OCI-LY7 (cell line): Measurements from ENCODE around the gene SLC26A8. TPM values are rescaled to one million over a fixed set of nuclear protein-coding genes. Genes with fewer than 3 reads are reported as not detected.
"Not testable (repeated sequence)": the region's sequence is repeated elsewhere in the genome, so short reads cannot be mapped to it uniquely, and the experiment has no call there.

Source experiments
- BruUV-seq: library from RNA; stranded (reverse); fragments of 400-500 nt; replicated peaks from 2 replicates; lab custom pipeline; 2021; lab: Mats Ljungman, UMichigan
- CTCF ChIA-PET: fragments of 300-600 bp; sonication (Branson Sonifier 250); formaldehyde crosslinking; loops from one replicate; lab custom pipeline; 2022; ENCODE audit warnings: antibody characterized with exemption; ENCODE audit not compliant: unreplicated experiment; lab: Charles Lee
- POLR2A ChIA-PET: fragments of 300-600 bp; sonication (Branson Sonifier 250); formaldehyde crosslinking; loops from one replicate; lab custom pipeline; 2022; ENCODE audit warnings: antibody characterized with exemption; lab: Charles Lee
- DNase-seq: peaks from one replicate; pipeline ENCODE4 v3.0.0-alpha.2; 2015; ENCODE audit warnings: low spot score
- H2AFZ ChIP-seq: fragments of 200-600 bp; sonication (generic), shearing (Covaris generic); 2 replicates; pipeline ENCODE4 v1.6.1; 2014; ENCODE audit warnings: mild to moderate bottlenecking, antibody characterized with exemption, low read length, moderate library complexity
- H3K27ac ChIP-seq: fragments of 200-600 bp; sonication (generic); 2 replicates; pipeline ENCODE4 v1.5.1; 2014; ENCODE audit warnings: mixed run types, low read depth, mild to moderate bottlenecking, moderate library complexity, low read length, inconsistent platforms; ENCODE audit not compliant: poor library complexity, severe bottlenecking
- H3K36me3 ChIP-seq: fragments of 200-600 bp; sonication (generic); 2 replicates; pipeline ENCODE4 v1.6.1; 2014; ENCODE audit warnings: mild to moderate bottlenecking, antibody characterized with exemption, low read length, moderate library complexity, mixed read lengths; ENCODE audit not compliant: insufficient read depth
- H3K4me1 ChIP-seq: fragments of 200-600 bp; sonication (generic); 2 replicates; pipeline ENCODE4 v1.5.1; 2014; ENCODE audit warnings: mild to moderate bottlenecking, low read length; ENCODE audit not compliant: insufficient read depth, poor library complexity, severe bottlenecking
- H3K4me2 ChIP-seq: fragments of 200-600 bp; sonication (generic); 2 replicates; pipeline ENCODE4 v1.6.1; 2014; ENCODE audit warnings: mild to moderate bottlenecking, low read length
- H3K4me3 ChIP-seq: fragments of 200-600 bp; sonication (generic); 2 replicates; pipeline ENCODE4 v1.5.1; 2014; ENCODE audit warnings: mild to moderate bottlenecking, low read depth, low read length; ENCODE audit not compliant: poor library complexity, severe bottlenecking
- H3K79me2 ChIP-seq: fragments of 200-600 bp; sonication (generic); 2 replicates; pipeline ENCODE4 v1.6.1; 2016; ENCODE audit warnings: low read depth, mild to moderate bottlenecking, low read length, moderate library complexity, mixed read lengths; ENCODE audit not compliant: insufficient read depth
- H3K9me2 ChIP-seq: fragments of 200-600 bp; sonication (generic); 2 replicates; pipeline ENCODE4 v1.6.1; 2016; ENCODE audit warnings: mild to moderate bottlenecking, low read length, mixed read lengths; ENCODE audit not compliant: insufficient read depth
- H3K9me3 ChIP-seq: fragments of 200-600 bp; sonication (generic); 2 replicates; pipeline ENCODE4 v1.6.1; 2014; ENCODE audit warnings: mild to moderate bottlenecking, mixed run types, low read length, mixed read lengths
- H4K20me1 ChIP-seq: fragments of 200-600 bp; sonication (generic); 2 replicates; pipeline ENCODE4 v1.6.1; 2014; ENCODE audit warnings: mild to moderate bottlenecking, antibody characterized with exemption, low read length, moderate library complexity, mixed read lengths; ENCODE audit not compliant: insufficient read depth
- EZH2phosphoT487 ChIP-seq: fragments of 200-600 bp; sonication (generic); IDR thresholded peaks from 2 replicates; pipeline ENCODE4 v1.6.1; 2018; ENCODE audit warnings: low read depth, borderline replicate concordance, mild to moderate bottlenecking, mixed run types, antibody characterized with exemption, low read length, moderate library complexity, mixed read lengths
- intact Hi-C: fragments of 100-400 bp; cut with micrococcal nuclease; formaldehyde crosslinking; loops from one replicate; pipeline ENCODE4 v1.10.0; 2022; ENCODE audit not compliant: unreplicated experiment
- total RNA-seq, 2 experiments: library from RNA; depleted of rRNA in 1 of 2; stranded (reverse); fragments of >200 nt in 1 of 2; shearing (Covaris generic) in 1 of 2; gene quantifications; 2 replicates each; pipeline ENCODE4 v1.2.3, GENCODE V29; 2014 to 2022
- TF ChIP-seq, protein P1 (sequence below): fragments of 200-600 bp; sonication (generic); conservative IDR thresholded peaks from 2 replicates; pipeline ENCODE4 v1.5.1; 2014; ENCODE audit warnings: mild to moderate bottlenecking, antibody characterized with exemption, low read length, moderate library complexity, mixed read lengths

The SLC26A8 gene
- total RNA-seq, 2 experiments from 2014 or later: not detected

DNA sequence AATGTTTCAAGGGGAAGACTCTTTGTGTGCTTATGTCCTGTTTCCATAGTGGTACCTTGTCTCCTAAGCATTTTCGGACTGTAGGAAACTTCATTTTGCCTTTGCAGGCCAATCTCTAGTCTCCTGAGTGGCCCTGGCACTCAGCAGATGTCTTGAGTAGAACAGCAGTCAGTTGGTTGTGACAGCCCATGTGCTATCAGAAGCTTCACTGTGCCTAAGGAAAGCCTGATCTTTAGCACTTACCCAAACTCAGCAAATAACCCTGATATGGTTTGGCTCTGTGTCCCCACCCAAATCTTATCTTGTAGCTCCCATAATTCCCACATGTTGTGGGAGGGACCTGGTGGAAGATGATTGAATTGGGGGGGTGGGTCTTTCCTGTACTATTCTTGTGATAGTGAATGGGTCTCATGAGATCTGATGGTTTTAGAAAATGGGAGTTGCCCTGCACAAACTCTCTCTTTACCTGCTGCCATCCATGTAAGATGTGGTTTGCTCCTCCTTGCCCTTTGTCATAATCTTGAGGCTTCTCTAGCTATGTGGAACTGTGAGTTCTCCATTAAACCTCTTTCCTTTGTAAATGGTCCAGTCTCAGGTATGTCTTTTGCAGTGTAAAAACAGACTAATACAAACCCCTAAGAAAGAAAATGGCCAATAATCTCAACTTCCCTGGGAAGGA, 87.6 kb downstream of the SLC26A8 start:
- no peak for DNase-seq
- POLR2A ChIA-PET: interaction anchor here (0.7 to 0.9 kb wide), 6 partner anchors 22 to 1225 kb away, joined by 3 to 4 read pairs (median 3); no protein-coding TSS in a partner anchor
- H3K79me2 ChIP-seq: no peaks in the 10 kb centered on the region
- BruUV-seq: no TSS peak
- no peaks in the 10 kb centered on the region for H4K20me1 ChIP-seq
- CTCF ChIA-PET: no interaction called here
- no peak overlapping the region for H3K27ac ChIP-seq
- no peaks in the 10 kb centered on the region for H3K9me2 ChIP-seq
- no peaks in the 10 kb centered on the region for H3K9me3 ChIP-seq
- TF ChIP-seq, protein P1, sequence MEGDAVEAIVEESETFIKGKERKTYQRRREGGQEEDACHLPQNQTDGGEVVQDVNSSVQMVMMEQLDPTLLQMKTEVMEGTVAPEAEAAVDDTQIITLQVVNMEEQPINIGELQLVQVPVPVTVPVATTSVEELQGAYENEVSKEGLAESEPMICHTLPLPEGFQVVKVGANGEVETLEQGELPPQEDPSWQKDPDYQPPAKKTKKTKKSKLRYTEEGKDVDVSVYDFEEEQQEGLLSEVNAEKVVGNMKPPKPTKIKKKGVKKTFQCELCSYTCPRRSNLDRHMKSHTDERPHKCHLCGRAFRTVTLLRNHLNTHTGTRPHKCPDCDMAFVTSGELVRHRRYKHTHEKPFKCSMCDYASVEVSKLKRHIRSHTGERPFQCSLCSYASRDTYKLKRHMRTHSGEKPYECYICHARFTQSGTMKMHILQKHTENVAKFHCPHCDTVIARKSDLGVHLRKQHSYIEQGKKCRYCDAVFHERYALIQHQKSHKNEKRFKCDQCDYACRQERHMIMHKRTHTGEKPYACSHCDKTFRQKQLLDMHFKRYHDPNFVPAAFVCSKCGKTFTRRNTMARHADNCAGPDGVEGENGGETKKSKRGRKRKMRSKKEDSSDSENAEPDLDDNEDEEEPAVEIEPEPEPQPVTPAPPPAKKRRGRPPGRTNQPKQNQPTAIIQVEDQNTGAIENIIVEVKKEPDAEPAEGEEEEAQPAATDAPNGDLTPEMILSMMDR: no peak
- TF ChIP-seq EZH2phosphoT487: no peak
- no peak overlapping the region for H3K4me2 ChIP-seq
- intact Hi-C loops: no loop called here
- no peak overlapping the region for H3K4me3 ChIP-seq
- no peaks in the 10 kb centered on the region for H3K36me3 ChIP-seq
- H2AFZ ChIP-seq: no peak overlapping the region
- H3K4me1 ChIP-seq: no peaks in the 10 kb centered on the region

DNA sequence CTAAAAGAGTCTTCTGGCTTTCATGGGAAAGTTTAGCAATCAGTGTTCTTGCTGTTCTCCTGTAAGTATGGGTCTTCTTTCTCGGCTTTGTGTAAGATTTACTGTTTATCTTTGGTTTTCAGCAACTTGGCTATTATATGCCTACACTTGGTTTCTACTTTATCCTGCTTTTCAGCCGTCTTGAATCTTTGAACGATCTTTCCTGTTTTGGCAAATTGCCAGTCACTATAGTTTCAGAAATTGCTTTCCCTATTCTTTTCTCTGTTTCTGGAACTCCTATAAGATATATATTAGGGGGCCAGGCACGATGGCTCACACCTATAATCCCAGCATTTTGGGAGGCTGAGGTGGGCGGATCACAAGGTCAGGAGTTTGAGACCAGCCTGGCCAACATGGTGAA, 89.0 kb downstream of the SLC26A8 start:
- Histone ChIP-seq H3K4me3 (no peak overlapping the region), H3K4me1 (no peaks in the 10 kb centered on the region), H3K4me2 (no peak overlapping the region), H3K79me2 (no peaks in the 10 kb centered on the region), H4K20me1 (no peaks in the 10 kb centered on the region), H3K36me3 (no peaks in the 10 kb centered on the region), H3K9me3 (no peaks in the 10 kb centered on the region), H3K9me2 (no peaks in the 10 kb centered on the region), H2AFZ (no peak overlapping the region), H3K27ac (no peak overlapping the region)
- ChIA-PET CTCF (no interaction called here), POLR2A (no interaction called here)
- intact Hi-C loops: no loop called here
- BruUV-seq: no TSS peak
- TF ChIP-seq EZH2phosphoT487: no peak
- TF ChIP-seq, protein P1: no peak
- no peak for DNase-seq

- no peak overlapping the region for H3K27ac ChIP-seq
- H3K4me1 ChIP-seq: no peaks in the 10 kb centered on the region
- no peaks in the 10 kb centered on the region for H3K79me2 ChIP-seq
- POLR2A ChIA-PET: no interaction called here
- BruUV-seq: no TSS peak
- no peaks in the 10 kb centered on the region for H3K9me3 ChIP-seq
- no peaks in the 10 kb centered on the region for H3K36me3 ChIP-seq
- H3K9me2 ChIP-seq: no peaks in the 10 kb centered on the region
- no peak overlapping the region for H3K4me2 ChIP-seq
- H3K4me3 ChIP-seq: no peak overlapping the region
- TF ChIP-seq, protein P1: no peak
- TF ChIP-seq EZH2phosphoT487: no peak
- CTCF ChIA-PET: no interaction called here
- H2AFZ ChIP-seq: no peak overlapping the region
- no peak for DNase-seq
- intact Hi-C loops: no loop called here
- H4K20me1 ChIP-seq: no peaks in the 10 kb centered on the region
Observed at GRCh38 chr6:35933844-35934243, 90.6 kb downstream of the SLC26A8 start.

DNA sequence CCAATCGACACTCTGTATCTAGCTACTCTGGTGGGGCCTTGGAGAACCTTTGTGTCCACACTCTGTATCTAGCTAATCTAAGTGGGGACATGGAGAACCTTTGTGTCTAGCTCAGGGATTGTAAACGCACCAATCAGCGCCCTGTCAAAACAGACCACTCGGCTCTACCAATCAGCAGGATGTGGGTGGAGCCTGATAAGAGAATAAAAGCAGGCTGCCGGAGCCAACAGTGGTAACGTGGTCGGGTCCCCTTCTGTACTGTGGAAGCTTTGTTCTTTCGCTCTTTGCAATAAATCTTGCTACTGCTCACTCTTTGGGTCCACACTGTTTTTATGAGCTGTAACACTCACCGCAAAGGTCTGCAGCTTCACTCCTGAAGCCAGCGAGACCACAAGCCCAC, 92.6 kb downstream of the SLC26A8 start:
- H3K27ac ChIP-seq, H3K9me2 ChIP-seq, CTCF ChIA-PET, intact Hi-C loops, H3K4me1 ChIP-seq, DNase-seq, H3K9me3 ChIP-seq, H2AFZ ChIP-seq, H4K20me1 ChIP-seq, H3K79me2 ChIP-seq, BruUV-seq, H3K4me2 ChIP-seq, H3K4me3 ChIP-seq, H3K36me3 ChIP-seq: not testable (repeated sequence)
- POLR2A ChIA-PET: interaction anchor here (1.9 kb wide), 1 partner anchor 10 kb away, joined by 8 read pairs; the partner anchor contains the start of gene SRPK1
